Adrenal gland (tissue), 12 donors: ENCODE data around the gene LAMA5. TPM values are rescaled to one million over a fixed set of nuclear protein-coding genes. Genes with fewer than 3 reads are reported as not detected.

Experiments
- DNase-seq, 7 donors: peaks; one replicate each; pipeline ENCODE4 v3.0.0-alpha.2; 2019 to 2020
- H3K27ac ChIP-seq, 5 donors: fragments of 200-600 bp; sonication (generic) in 4 of 5; 1 replicate in 3 of 5; 2 replicates in 2 of 5; pipeline versions ENCODE4 v1.5.1 to v1.8.0; 2016 to 2020; ENCODE audit warnings: mild to moderate bottlenecking in 1 of 5
- H3K27me3 ChIP-seq: fragments of 200-600 bp; 2 replicates; pipeline ENCODE4 v1.8.0; 2021
- H3K36me3 ChIP-seq, 2 donors: fragments of 200-600 bp; replicated peaks in 1 of 2; 1 replicate in 1 of 2; 2 replicates in 1 of 2; pipeline versions ENCODE4 v1.5.1 to v1.8.0; 2018 to 2022
- H3K4me1 ChIP-seq, 2 donors: fragments of 200-600 bp; replicated peaks in 1 of 2; 1 replicate in 1 of 2; 2 replicates in 1 of 2; pipeline versions ENCODE4 v1.5.1 to v1.8.0; 2018 to 2021
- H3K4me3 ChIP-seq, 4 donors: fragments of 200-600 bp; sonication (generic) in 3 of 4; one replicate each; pipeline ENCODE4 v1.5.1; 2016 to 2018
- H3K9me3 ChIP-seq, 3 donors: fragments of 200-600 bp; sonication (generic) in 1 of 3; replicated peaks in 1 of 3; 1 replicate in 2 of 3; 2 replicates in 1 of 3; pipeline versions ENCODE4 v1.5.1 to v1.8.0; 2016 to 2021
- CTCF ChIP-seq, 6 experiments: fragments of 450-650 bp in 4 of 6; fragments of 200-600 bp in 2 of 6; sonication (generic) in 1 of 6; IDR thresholded peaks; 1 replicate in 5 of 6; 2 replicates in 1 of 6; pipeline versions ENCODE4 v1.5.1 to v1.8.0; 2016 to 2021; ENCODE audit warnings: antibody characterized with exemption in 6 of 6, mild to moderate bottlenecking in 2 of 6, moderate library complexity in 1 of 6
- POLR2A ChIP-seq, 2 donors: fragments of 450-650 bp; IDR thresholded peaks; one replicate each; pipeline ENCODE4 v1.6.1; 2017; ENCODE audit warnings: antibody characterized with exemption in 2 of 2, mild to moderate bottlenecking in 2 of 2, moderate library complexity in 1 of 2
- WGBS, 4 donors: extraction: QIAGEN DNeasy Blood & Tissue Kit in 2 of 4; methylation state at CpG; one replicate each; pipeline versions ENCODE4 v1.1.5 to v1.1.7; 2013 to 2017; 5-methylcytosine and 5-hydroxymethylcytosine counted together
- intact Hi-C, 2 donors: fragments of 100-400 bp; cut with DNase I; formaldehyde crosslinking; loops; one replicate each; pipeline versions ENCODE4 v1.14.1 to v1.15.0; 2022 to 2023
- polyA plus RNA-seq, 3 donors: library from polyadenylated mRNA; stranded (reverse); fragments of 200-250 nt in 2 of 3; fragments of 350-450 nt in 1 of 3; fragmentation: Illumina TruSeq in 1 of 3; extraction: RNeasy Lipid Tissue Mini Kit (QIAGEN cat#74804) in 1 of 3; gene quantifications; one replicate each; pipeline ENCODE4 v1.2.3, GENCODE V29; 2013 to 2014
- total RNA-seq, 9 donors: library from RNA; depleted of rRNA in 4 of 9; stranded (reverse); fragments of >200 nt in 4 of 9; fragments of 120-200 nt in 1 of 9; fragmentation: NEBNext Ultra II Directional in 1 of 9; extraction: Animal tissue kit (Norgen Biotek cat#: 25700) in 1 of 9; gene quantifications; one replicate each; pipeline versions ENCODE4 v1.1.0 to v1.2.4, GENCODE V29; 2013 to 2023
- donor health status: healthy with polysubstance abuse.
- donor health status: Bipolar disorder and iron deficiency.
- donor health status: DM: yes; HTN: yes; CAD: no.
- donor health status: DM: no; HTN: no; CAD: no.
- donor health status: DM: no; HTN: no; CAD: no.
- donor health status: DM: yes; HTN: yes; CAD: no.

LAMA5 gene
- total and polyA plus RNA-seq, 12 donors, result 2.0 to 537 (median 100) TPM

GRCh38 chr20:62299666-62300236, 67.4 kb downstream of the LAMA5 start:
- 66 to 76% (median 71%) methylated on average over 10 to 12 of the region's 12 CpGs for WGBS, 4 donors
- no peak for TF ChIP-seq CTCF (IDR thresholded peaks at IDR 0.05)
- TF ChIP-seq POLR2A (IDR thresholded peaks at IDR 0.05), result no peak
- Histone ChIP-seq H3K4me3 (no peak overlapping the region), H3K9me3 (no peaks in the 10 kb centered on the region), H3K27ac (no peak overlapping the region), H3K4me1 (peaks cover 10 to 17% of the 10 kb centered on the region in 2 donors), H3K36me3 (peaks cover 0 to 18% of the 10 kb centered on the region in 2 donors), H3K27me3 (no peaks in the 10 kb centered on the region)
- DNase-seq, result no peak
- intact Hi-C loops, result loop anchor here (5.0 to 10.0 kb wide), 5 partner anchors 55 to 495 kb away; partner anchors contain the start of genes LAMA5 (in 1 of the 2) and MRGBP (in 1 of the 2)

- TF ChIP-seq POLR2A (IDR thresholded peaks at IDR 0.05) (no peak), CTCF (IDR thresholded peaks at IDR 0.05) (no peak)
- Histone ChIP-seq H3K9me3 (no peaks in the 10 kb centered on the region), H3K36me3 (peaks cover 0 to 20% of the 10 kb centered on the region in 2 donors), H3K27ac (no peak overlapping the region), H3K27me3 (no peaks in the 10 kb centered on the region), H3K4me3 (no peak overlapping the region), H3K4me1 (peaks cover under 1 to 6% of the 10 kb centered on the region in 2 donors)
- intact Hi-C loops, result no loop called here
- 87 to 93% (median 90%) methylated on average over 23 to 33 of the region's 33 CpGs for WGBS, 4 donors
- no peak for DNase-seq
Measured at GRCh38 chr20:62298577-62299249, 68.4 kb downstream of the LAMA5 start.

- TF ChIP-seq CTCF (IDR thresholded peaks at IDR 0.05), result no peak
- no peak for TF ChIP-seq POLR2A (IDR thresholded peaks at IDR 0.05)
- Histone ChIP-seq H3K36me3 (peaks cover 0 to 24% of the 10 kb centered on the region in 2 donors), H3K27ac (peak overlapping the region in 2 of 5 donors; percentile 30 to 49), H3K4me1 (peaks cover 0 to 5% of the 10 kb centered on the region in 2 donors), H3K27me3 (no peaks in the 10 kb centered on the region), H3K9me3 (no peaks in the 10 kb centered on the region), H3K4me3 (no peak overlapping the region)
- no peak for DNase-seq
- 74 to 83% (median 80%) methylated on average over 22 to 29 of the region's 29 CpGs for WGBS, 4 donors
- intact Hi-C loops, result no loop called here
Measured at GRCh38 chr20:62297449-62298227, 69.5 kb downstream of the LAMA5 start.
